Measurements from ENCODE around the gene MYO9A.
"Not testable (repeated sequence)": the region's sequence is repeated elsewhere in the genome, so short reads cannot be mapped to it uniquely, and the experiment has no call there.

MYO9A gene

DNA sequence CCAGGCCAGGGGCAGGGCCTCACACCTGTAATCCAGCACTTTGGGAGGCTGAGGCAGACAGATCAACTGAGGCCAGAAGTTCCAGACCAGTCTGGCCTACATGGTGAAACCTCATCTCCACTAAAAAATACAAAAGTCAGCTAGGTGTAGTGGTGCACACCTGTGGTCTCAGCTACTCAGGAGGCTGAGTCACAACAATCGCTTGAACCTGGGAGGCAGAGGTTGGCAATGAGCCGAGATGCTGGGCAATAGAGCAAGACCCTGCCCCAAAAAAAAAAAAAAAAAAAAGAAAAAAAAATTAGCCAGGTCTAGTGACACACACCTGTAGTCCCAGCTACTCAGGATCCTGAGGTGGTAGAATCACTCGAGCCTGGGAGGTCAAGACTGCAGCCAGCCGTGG lies 18.8 kb downstream of the MYO9A start:
- H3K4me3 ChIP-seq (ENCODE audit: low read length): no peak overlapping the region
- H3K27me3 ChIP-seq (ENCODE audit: control insufficient read depth, insufficient read depth, low read length): no peaks in the 10 kb centered on the region
- no peak overlapping the region for H3K9ac ChIP-seq (ENCODE audit: low read length)
- H3K27ac ChIP-seq (ENCODE audit: low read depth, low read length): no peak overlapping the region
- H3K36me3 ChIP-seq (ENCODE audit: control insufficient read depth, insufficient read depth, low read length): no peaks in the 10 kb centered on the region
- no peaks in the 10 kb centered on the region for H3K4me1 ChIP-seq (ENCODE audit: control insufficient read depth, insufficient read depth, low read length)

- no peak overlapping the region for H3K27ac ChIP-seq (ENCODE audit: low read depth, low read length)
- no peaks in the 10 kb centered on the region for H3K4me1 ChIP-seq (ENCODE audit: control insufficient read depth, insufficient read depth, low read length)
- no peaks in the 10 kb centered on the region for H3K27me3 ChIP-seq (ENCODE audit: control insufficient read depth, insufficient read depth, low read length)
- H3K4me3 ChIP-seq (ENCODE audit: low read length): no peak overlapping the region
- H3K9ac ChIP-seq (ENCODE audit: low read length): no peak overlapping the region
- H3K36me3 ChIP-seq (ENCODE audit: control insufficient read depth, insufficient read depth, low read length): no peaks in the 10 kb centered on the region
These were observed 19.9 kb downstream of the MYO9A start for GRCh38 chr15:72098040-72098439.

DNA sequence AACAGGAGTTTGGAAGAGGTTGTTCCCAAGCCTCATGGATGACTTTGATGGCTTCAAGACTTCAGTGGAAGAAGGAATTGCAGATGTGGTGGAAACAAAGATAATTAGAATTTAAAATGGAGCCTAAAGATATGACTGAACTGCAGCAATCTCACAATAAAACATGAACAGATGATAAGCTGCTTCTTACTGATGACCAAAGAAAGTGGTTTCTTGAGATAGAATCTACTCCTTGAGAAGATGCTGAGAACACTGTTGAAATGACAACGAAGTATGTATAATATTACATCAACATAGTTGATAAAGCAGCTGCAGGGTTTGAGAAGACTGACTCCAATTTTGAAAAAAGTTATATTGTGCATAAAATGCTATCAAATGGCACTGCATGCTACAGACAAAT lies 21.2 kb downstream of the MYO9A start:
- H3K9ac ChIP-seq (ENCODE audit: low read length): no peak overlapping the region
- H3K36me3 ChIP-seq (ENCODE audit: control insufficient read depth, insufficient read depth, low read length): no peaks in the 10 kb centered on the region
- no peak overlapping the region for H3K27ac ChIP-seq (ENCODE audit: low read depth, low read length)
- no peaks in the 10 kb centered on the region for H3K27me3 ChIP-seq (ENCODE audit: control insufficient read depth, insufficient read depth, low read length)
- no peaks in the 10 kb centered on the region for H3K4me1 ChIP-seq (ENCODE audit: control insufficient read depth, insufficient read depth, low read length)
- H3K4me3 ChIP-seq (ENCODE audit: low read length): no peak overlapping the region

DNA sequence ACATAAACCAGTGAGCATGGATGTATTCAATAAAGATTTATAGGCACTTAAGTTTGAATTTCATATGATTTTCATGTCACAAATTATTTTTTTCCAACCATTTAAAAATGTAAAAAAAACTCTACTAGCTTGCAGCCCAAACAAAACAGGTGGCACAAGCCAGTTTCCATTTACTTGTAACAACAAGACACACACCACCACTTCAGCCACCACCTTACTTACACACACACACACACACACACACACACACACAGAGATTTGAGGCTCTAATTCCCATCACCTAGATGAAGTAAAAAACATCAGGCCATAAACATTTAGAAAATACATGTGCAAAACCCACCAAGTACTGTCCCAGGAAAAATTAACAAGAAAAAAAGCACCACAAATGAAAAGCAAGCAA lies 25.3 kb downstream of the MYO9A start:
- Histone ChIP-seq H3K36me3 (ENCODE audit: control insufficient read depth, insufficient read depth, low read length) (no peaks in the 10 kb centered on the region), H3K9ac (ENCODE audit: low read length) (no peak overlapping the region), H3K4me1 (ENCODE audit: control insufficient read depth, insufficient read depth, low read length) (no peaks in the 10 kb centered on the region), H3K27ac (ENCODE audit: low read depth, low read length) (no peak overlapping the region), H3K27me3 (ENCODE audit: control insufficient read depth, insufficient read depth, low read length) (no peaks in the 10 kb centered on the region), H3K4me3 (ENCODE audit: low read length) (no peak overlapping the region)

DNA sequence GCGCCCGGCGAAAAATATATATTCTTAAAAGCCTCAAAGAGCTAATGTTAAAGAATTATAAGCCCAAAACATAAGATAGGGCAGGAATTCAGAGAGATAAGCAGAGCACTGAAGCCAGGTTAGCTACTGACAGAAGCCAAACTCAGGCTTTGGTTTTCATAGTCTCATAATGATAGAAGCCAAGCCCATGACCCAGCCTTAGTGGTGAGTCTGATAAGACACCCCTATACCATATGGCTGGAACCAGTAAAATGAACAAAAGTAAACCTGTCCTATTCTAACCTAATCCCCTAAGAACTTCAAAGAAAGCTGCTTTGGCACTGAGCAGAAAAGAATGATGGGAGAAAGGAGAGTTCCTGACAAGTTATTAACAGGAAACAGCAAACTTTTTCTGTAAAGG lies 25.9 kb downstream of the MYO9A start:
- Histone ChIP-seq H3K4me3 (ENCODE audit: low read length) (no peak overlapping the region), H3K4me1 (ENCODE audit: control insufficient read depth, insufficient read depth, low read length) (no peaks in the 10 kb centered on the region), H3K9ac (ENCODE audit: low read length) (no peak overlapping the region), H3K36me3 (ENCODE audit: control insufficient read depth, insufficient read depth, low read length) (no peaks in the 10 kb centered on the region), H3K27ac (ENCODE audit: low read depth, low read length) (no peak overlapping the region), H3K27me3 (ENCODE audit: control insufficient read depth, insufficient read depth, low read length) (no peaks in the 10 kb centered on the region)

GRCh38 chr15:72086920-72087648 lies 30.9 kb downstream of the MYO9A start:
- H3K27ac ChIP-seq (ENCODE audit: low read depth, low read length): no peak overlapping the region
- H3K4me3 ChIP-seq (ENCODE audit: low read length): no peak overlapping the region
- H3K9ac ChIP-seq (ENCODE audit: low read length): no peak overlapping the region
- H3K4me1 ChIP-seq (ENCODE audit: control insufficient read depth, insufficient read depth, low read length): no peaks in the 10 kb centered on the region
- H3K36me3 ChIP-seq (ENCODE audit: control insufficient read depth, insufficient read depth, low read length): no peaks in the 10 kb centered on the region
- no peaks in the 10 kb centered on the region for H3K27me3 ChIP-seq (ENCODE audit: control insufficient read depth, insufficient read depth, low read length)

GRCh38 chr15:72086010-72086697 lies 31.8 kb downstream of the MYO9A start:
- Histone ChIP-seq H3K36me3 (ENCODE audit: control insufficient read depth, insufficient read depth, low read length) (no peaks in the 10 kb centered on the region), H3K27me3 (ENCODE audit: control insufficient read depth, insufficient read depth, low read length) (no peaks in the 10 kb centered on the region), H3K9ac (ENCODE audit: low read length) (no peak overlapping the region), H3K27ac (ENCODE audit: low read depth, low read length) (no peak overlapping the region), H3K4me3 (ENCODE audit: low read length) (no peak overlapping the region), H3K4me1 (ENCODE audit: control insufficient read depth, insufficient read depth, low read length) (no peaks in the 10 kb centered on the region)

- H3K9ac ChIP-seq (ENCODE audit: low read length): no peak overlapping the region
- H3K4me3 ChIP-seq (ENCODE audit: low read length): no peak overlapping the region
- H3K27me3 ChIP-seq (ENCODE audit: control insufficient read depth, insufficient read depth, low read length): no peaks in the 10 kb centered on the region
- no peaks in the 10 kb centered on the region for H3K36me3 ChIP-seq (ENCODE audit: control insufficient read depth, insufficient read depth, low read length)
- no peaks in the 10 kb centered on the region for H3K4me1 ChIP-seq (ENCODE audit: control insufficient read depth, insufficient read depth, low read length)
- no peak overlapping the region for H3K27ac ChIP-seq (ENCODE audit: low read depth, low read length)
These were observed 35.8 kb downstream of the MYO9A start for GRCh38 chr15:72082176-72082575.

GRCh38 chr15:72078887-72079286 lies 39.1 kb downstream of the MYO9A start:
- Histone ChIP-seq H3K36me3 (ENCODE audit: control insufficient read depth, insufficient read depth, low read length) (no peaks in the 10 kb centered on the region), H3K4me1 (ENCODE audit: control insufficient read depth, insufficient read depth, low read length) (no peaks in the 10 kb centered on the region), H3K27ac (ENCODE audit: low read depth, low read length) (no peak overlapping the region), H3K27me3 (ENCODE audit: control insufficient read depth, insufficient read depth, low read length) (no peaks in the 10 kb centered on the region), H3K9ac (ENCODE audit: low read length) (no peak overlapping the region), H3K4me3 (ENCODE audit: low read length) (no peak overlapping the region)

GRCh38 chr15:72077950-72078349 lies 40.0 kb downstream of the MYO9A start:
- Histone ChIP-seq H3K9ac (ENCODE audit: low read length) (no peak overlapping the region), H3K36me3 (ENCODE audit: control insufficient read depth, insufficient read depth, low read length) (no peaks in the 10 kb centered on the region), H3K27ac (ENCODE audit: low read depth, low read length) (no peak overlapping the region), H3K4me3 (ENCODE audit: low read length) (no peak overlapping the region), H3K4me1 (ENCODE audit: control insufficient read depth, insufficient read depth, low read length) (no peaks in the 10 kb centered on the region), H3K27me3 (ENCODE audit: control insufficient read depth, insufficient read depth, low read length) (no peaks in the 10 kb centered on the region)

DNA sequence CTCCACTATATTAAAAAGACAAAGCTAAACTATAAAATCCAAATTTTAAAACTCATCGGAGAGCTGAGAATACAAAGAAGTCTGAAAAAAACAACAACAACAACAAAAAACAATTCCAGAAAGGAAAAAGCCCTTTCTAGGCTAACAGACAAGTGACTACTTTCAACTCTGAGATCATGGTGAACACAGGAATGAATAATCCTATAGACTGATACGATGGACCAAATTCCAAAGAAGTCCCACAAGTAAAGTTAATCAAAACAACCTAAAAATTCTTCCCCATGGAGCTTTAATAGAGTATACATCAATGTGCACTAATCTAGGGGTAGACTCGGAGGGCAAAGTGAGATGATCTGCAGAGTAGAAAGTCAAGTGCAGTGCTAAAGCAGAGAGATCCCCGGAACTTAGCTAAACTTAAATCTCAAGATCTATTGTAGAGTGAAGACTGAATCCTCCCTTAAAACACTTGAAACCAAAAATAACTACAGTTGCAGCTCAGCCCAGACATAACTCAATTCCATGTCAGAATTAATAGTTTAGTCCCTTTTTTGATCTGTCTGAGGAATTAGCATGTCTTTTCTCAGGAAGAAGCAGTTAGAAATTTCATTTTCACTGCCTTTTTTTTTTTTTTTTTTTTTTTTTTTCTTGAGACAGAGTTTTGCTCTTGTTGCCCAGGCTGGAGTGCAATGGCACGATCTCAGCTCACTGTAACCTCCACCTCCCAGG lies 43.5 kb downstream of the MYO9A start:
- Histone ChIP-seq H3K9ac (ENCODE audit: low read length) (no peak overlapping the region), H3K27ac (ENCODE audit: low read depth, low read length) (no peak overlapping the region), H3K4me1 (ENCODE audit: control insufficient read depth, insufficient read depth, low read length) (no peaks in the 10 kb centered on the region), H3K36me3 (ENCODE audit: control insufficient read depth, insufficient read depth, low read length) (no peaks in the 10 kb centered on the region), H3K4me3 (ENCODE audit: low read length) (no peak overlapping the region), H3K27me3 (ENCODE audit: control insufficient read depth, insufficient read depth, low read length) (no peaks in the 10 kb centered on the region)

DNA sequence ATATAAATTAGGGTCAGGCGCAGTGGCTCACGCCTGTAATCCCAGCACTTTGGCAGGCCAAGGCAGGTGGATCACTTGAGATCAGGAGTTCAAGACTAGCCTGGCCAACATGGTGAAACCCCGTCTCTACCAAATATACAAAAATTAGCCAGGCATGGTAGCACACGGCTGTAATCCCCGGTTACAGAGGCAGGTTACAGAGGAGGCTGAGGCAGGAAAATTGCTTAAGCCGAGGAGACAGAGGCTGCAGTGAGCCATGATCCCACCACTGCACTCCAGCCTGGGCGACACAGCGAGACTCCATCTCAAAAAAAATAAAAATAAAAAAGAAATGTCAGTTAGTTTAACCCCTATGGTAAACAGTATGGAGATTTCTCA lies 46.5 kb downstream of the MYO9A start:
- H3K27me3 ChIP-seq (ENCODE audit: control insufficient read depth, insufficient read depth, low read length); H3K27ac ChIP-seq (ENCODE audit: low read depth, low read length); H3K9ac ChIP-seq (ENCODE audit: low read length); H3K4me3 ChIP-seq (ENCODE audit: low read length); H3K4me1 ChIP-seq (ENCODE audit: control insufficient read depth, insufficient read depth, low read length); H3K36me3 ChIP-seq (ENCODE audit: control insufficient read depth, insufficient read depth, low read length): not testable (repeated sequence)
